K562 (cell line): ENCODE results near the gene TENT4B. TPM values are rescaled to one million over a fixed set of nuclear protein-coding genes. Genes with fewer than 3 reads are reported as not detected.
A peak's percentile ranks its signal among the peaks of the same experiment; 100 is the strongest.

ENCODE experiments used
- CREBBP ChIP-seq: IDR thresholded peaks from one replicate; pipeline ENCODE4 v1.6.1; 2012; ENCODE audit warnings: low read depth, mild to moderate bottlenecking, control low read depth, inconsistent platforms, low read length
- DPF2 ChIP-seq: fragments of 450-650 bp; IDR thresholded peaks from 2 replicates; pipeline ENCODE4 v1.6.1; 2016
- FUS ChIP-seq: fragments of 200-400 bp; formaldehyde crosslinking; optimal IDR thresholded peaks from 2 replicates; pipeline ENCODE3; 2017; ENCODE audit warnings: low read depth, low read length
- HMGXB4 ChIP-seq: sonication (generic); formaldehyde crosslinking; IDR thresholded peaks from 2 replicates; pipeline ENCODE4 v1.8.1; 2023; ENCODE audit warnings: mild to moderate bottlenecking, missing genetic modification reagents
- KDM5B ChIP-seq: fragments of 200-600 bp; sonication (generic); IDR thresholded peaks from 2 replicates; pipeline ENCODE4 v1.6.1; 2012; ENCODE audit warnings: low read depth, mild to moderate bottlenecking, moderate library complexity, low read length, control low read depth, inconsistent platforms; ENCODE audit not compliant: insufficient replicate concordance
- KLF6 ChIP-seq: fragments of 250-450 bp; sonication (Bioruptor Pico); IDR thresholded peaks from 2 replicates; pipeline ENCODE4 v1.4.0; 2020; ENCODE audit warnings: mild to moderate bottlenecking, moderate library complexity, borderline replicate concordance
- MTA1 ChIP-seq: fragments of 450-650 bp; IDR thresholded peaks from 2 replicates; pipeline ENCODE4 v1.6.1; 2017; ENCODE audit warnings: borderline replicate concordance
- MTF1 ChIP-seq: fragments of 250-450 bp; sonication (Bioruptor Pico); IDR thresholded peaks from 2 replicates; pipeline ENCODE4 v1.9.0; 2021; ENCODE audit warnings: moderate library complexity, mild to moderate bottlenecking, inconsistent platforms, borderline replicate concordance
- NFATC3 ChIP-seq: fragments of 450-650 bp; IDR thresholded peaks from 2 replicates; pipeline ENCODE4 v1.6.1; 2017; ENCODE audit warnings: mild to moderate bottlenecking
- NFIC ChIP-seq: fragments of 450-650 bp; IDR thresholded peaks from 2 replicates; pipeline ENCODE4 v1.6.1; 2017; ENCODE audit warnings: mild to moderate bottlenecking, inconsistent platforms
- OTX1 ChIP-seq: fragments of 450-650 bp; formaldehyde crosslinking; IDR thresholded peaks from 2 replicates; pipeline ENCODE4 v1.4.0; 2022; ENCODE audit warnings: mild to moderate bottlenecking
- POLR2AphosphoS5 ChIP-seq: IDR thresholded peaks from 2 replicates; pipeline ENCODE4 v1.6.1; 2011; ENCODE audit warnings: mild to moderate bottlenecking, low read depth, low read length, moderate library complexity; ENCODE audit not compliant: control insufficient read depth, insufficient read depth
- SAFB ChIP-seq: fragments of 200-400 bp; formaldehyde crosslinking; IDR thresholded peaks from 2 replicates; pipeline ENCODE4 v1.6.1; 2017; ENCODE audit warnings: low read depth, low read length, borderline replicate concordance
- SMARCE1 ChIP-seq: fragments of 450-650 bp; IDR thresholded peaks from 2 replicates; pipeline ENCODE4 v1.7.1; 2016; ENCODE audit warnings: mild to moderate bottlenecking
- SNIP1 ChIP-seq: fragments of 450-650 bp; IDR thresholded peaks from 2 replicates; pipeline ENCODE4 v1.7.1; 2017; ENCODE audit warnings: low read depth, mild to moderate bottlenecking
- STAT5A ChIP-seq: IDR thresholded peaks from 2 replicates; pipeline ENCODE4 v1.6.1; 2012; ENCODE audit warnings: low read length, inconsistent platforms, borderline replicate concordance
- TRIM24 ChIP-seq, 2 experiments: fragments of 450-650 bp; IDR thresholded peaks; 2 replicates each; pipeline ENCODE4 v1.6.1; 2016
- polyA plus RNA-seq, 8 experiments: library from polyadenylated mRNA; depleted of rRNA in 4 of 8; stranded (reverse) in 5 of 8; unstranded in 3 of 8; fragments of >200 nt; fragmentation: Nextera tagmentation in 2 of 8; fragmentation: Illumina TruSeq in 1 of 8; extraction: Ambion mirVana in 2 of 8; extraction: Trizol in 1 of 8; gene quantifications; 2 replicates each; pipeline versions ENCODE4 v1.2.1 to v1.2.3, GENCODE V29; 2011 to 2014; ENCODE audit warnings: inconsistent platforms in 1 of 8, missing spikeins in 1 of 8
- total RNA-seq, 7 experiments: library from RNA; depleted of rRNA in 6 of 7; stranded (reverse); fragments of >200 nt in 6 of 7; fragmentation: Illumina TruSeq in 2 of 7; extraction: Trizol in 2 of 7; gene quantifications; 2 replicates each; pipeline versions ENCODE4 v1.2.1 to v1.2.3, GENCODE V29; 2011 to 2021; ENCODE audit warnings: low replicate concordance in 1 of 7
- TF ChIP-seq, protein P1 (sequence below): fragments of 250-450 bp; sonication (Bioruptor Pico); IDR thresholded peaks from 2 replicates; pipeline ENCODE4 v1.4.0; 2020; ENCODE audit warnings: mild to moderate bottlenecking
- TF ChIP-seq, protein P2 (sequence below): fragments of 250-450 bp; sonication (Bioruptor Pico); IDR thresholded peaks from 2 replicates; pipeline ENCODE4 v1.9.0; 2021; ENCODE audit warnings: mild to moderate bottlenecking, inconsistent platforms
- TF ChIP-seq, protein P3 (sequence below): sonication (generic); formaldehyde crosslinking; IDR thresholded peaks from 2 replicates; pipeline ENCODE4 v1.8.1; 2023; ENCODE audit warnings: mild to moderate bottlenecking, missing genetic modification reagents, moderate library complexity
- TF ChIP-seq, protein P4 (sequence below): fragments of 250-450 bp; sonication (Bioruptor Pico); IDR thresholded peaks from 2 replicates; pipeline ENCODE4 v1.8.0; 2022; ENCODE audit warnings: moderate library complexity, mild to moderate bottlenecking, inconsistent platforms

The TENT4B gene
- total and polyA plus RNA-seq, 9 of the 15 experiments (the other 6 are each of a cell fraction or from before 2014, with no cell fraction given) = 5.2 to 8.4 (median 7.0) TPM

GRCh38 chr16:50263940-50264929 is 111.1 kb downstream of the TENT4B start (continued):
- TF ChIP-seq NFIC (no peak), POLR2AphosphoS5 (no peak), TRIM24 (IDR thresholded peaks at IDR 0.05) (peak in 1 of 2 experiments; percentile 48; a peak in 2 of 4 replicates), SNIP1 (no peak), SMARCE1 (no peak), CREBBP (no peak), KDM5B (no peak), HMGXB4 (CRISPR knock-in tag) (no peak), NFATC3 (no peak), STAT5A (no peak), DPF2 (peak; percentile 20; the same call in 1 of the 2 replicates), FUS (no peak), MTA1 (no peak), MTF1 (no peak), SAFB (no peak), OTX1 (CRISPR knock-in tag) (no peak), KLF6 (CRISPR knock-in tag) (no peak)
- TF ChIP-seq, protein P1, sequence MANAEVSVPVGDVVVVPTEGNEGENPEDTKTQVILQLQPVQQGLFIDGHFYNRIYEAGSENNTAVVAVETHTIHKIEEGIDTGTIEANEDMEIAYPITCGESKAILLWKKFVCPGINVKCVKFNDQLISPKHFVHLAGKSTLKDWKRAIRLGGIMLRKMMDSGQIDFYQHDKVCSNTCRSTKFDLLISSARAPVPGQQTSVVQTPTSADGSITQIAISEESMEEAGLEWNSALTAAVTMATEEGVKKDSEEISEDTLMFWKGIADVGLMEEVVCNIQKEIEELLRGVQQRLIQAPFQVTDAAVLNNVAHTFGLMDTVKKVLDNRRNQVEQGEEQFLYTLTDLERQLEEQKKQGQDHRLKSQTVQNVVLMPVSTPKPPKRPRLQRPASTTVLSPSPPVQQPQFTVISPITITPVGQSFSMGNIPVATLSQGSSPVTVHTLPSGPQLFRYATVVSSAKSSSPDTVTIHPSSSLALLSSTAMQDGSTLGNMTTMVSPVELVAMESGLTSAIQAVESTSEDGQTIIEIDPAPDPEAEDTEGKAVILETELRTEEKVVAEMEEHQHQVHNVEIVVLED (CRISPR knock-in tag) = no peak
- TF ChIP-seq, protein P2, sequence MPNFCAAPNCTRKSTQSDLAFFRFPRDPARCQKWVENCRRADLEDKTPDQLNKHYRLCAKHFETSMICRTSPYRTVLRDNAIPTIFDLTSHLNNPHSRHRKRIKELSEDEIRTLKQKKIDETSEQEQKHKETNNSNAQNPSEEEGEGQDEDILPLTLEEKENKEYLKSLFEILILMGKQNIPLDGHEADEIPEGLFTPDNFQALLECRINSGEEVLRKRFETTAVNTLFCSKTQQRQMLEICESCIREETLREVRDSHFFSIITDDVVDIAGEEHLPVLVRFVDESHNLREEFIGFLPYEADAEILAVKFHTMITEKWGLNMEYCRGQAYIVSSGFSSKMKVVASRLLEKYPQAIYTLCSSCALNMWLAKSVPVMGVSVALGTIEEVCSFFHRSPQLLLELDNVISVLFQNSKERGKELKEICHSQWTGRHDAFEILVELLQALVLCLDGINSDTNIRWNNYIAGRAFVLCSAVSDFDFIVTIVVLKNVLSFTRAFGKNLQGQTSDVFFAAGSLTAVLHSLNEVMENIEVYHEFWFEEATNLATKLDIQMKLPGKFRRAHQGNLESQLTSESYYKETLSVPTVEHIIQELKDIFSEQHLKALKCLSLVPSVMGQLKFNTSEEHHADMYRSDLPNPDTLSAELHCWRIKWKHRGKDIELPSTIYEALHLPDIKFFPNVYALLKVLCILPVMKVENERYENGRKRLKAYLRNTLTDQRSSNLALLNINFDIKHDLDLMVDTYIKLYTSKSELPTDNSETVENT (CRISPR knock-in tag) = no peak
- TF ChIP-seq, protein P3, sequence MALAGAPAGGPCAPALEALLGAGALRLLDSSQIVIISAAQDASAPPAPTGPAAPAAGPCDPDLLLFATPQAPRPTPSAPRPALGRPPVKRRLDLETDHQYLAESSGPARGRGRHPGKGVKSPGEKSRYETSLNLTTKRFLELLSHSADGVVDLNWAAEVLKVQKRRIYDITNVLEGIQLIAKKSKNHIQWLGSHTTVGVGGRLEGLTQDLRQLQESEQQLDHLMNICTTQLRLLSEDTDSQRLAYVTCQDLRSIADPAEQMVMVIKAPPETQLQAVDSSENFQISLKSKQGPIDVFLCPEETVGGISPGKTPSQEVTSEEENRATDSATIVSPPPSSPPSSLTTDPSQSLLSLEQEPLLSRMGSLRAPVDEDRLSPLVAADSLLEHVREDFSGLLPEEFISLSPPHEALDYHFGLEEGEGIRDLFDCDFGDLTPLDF = no peak
- TF ChIP-seq, protein P4, sequence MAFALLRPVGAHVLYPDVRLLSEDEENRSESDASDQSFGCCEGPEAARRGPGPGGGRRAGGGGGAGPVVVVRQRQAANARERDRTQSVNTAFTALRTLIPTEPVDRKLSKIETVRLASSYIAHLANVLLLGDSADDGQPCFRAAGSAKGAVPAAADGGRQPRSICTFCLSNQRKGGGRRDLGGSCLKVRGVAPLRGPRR (CRISPR knock-in tag) = no peak
